ENCODE results near the gene NABP1.

DNA sequence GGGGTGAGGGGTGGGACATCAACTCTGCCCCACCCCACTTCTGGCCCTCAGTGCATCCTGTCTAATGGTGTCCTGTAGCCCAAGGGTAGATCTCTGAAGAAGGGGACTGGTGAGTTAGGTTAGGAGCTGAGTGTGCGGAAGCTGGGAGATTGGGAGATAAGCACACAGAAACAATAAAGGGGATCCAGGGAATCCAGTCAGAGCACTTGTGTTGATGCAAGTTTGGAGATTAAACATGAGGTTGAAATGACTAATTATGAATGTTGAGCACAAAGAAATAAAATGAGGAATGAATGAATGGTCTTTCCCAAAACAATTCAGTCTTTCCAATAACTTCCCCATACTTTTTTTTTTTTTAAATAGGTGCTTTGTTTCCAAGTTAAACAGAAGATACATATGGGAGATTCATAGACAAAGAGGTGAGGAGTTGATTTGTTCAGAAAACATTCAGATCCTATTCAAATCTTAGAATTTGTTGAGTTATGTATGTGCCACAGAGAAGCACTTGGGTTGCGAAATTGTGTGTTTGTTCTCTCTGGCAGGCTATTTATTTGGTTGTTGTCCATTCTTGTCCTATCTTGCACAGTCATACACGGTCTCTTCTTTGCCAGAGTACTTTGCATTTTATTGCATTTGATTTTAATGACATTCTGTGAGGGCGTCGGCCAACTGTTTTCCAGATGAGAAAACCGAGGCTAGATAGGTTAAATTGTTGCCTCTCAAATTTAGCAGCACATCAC, 31.6 kb upstream of the NABP1 start:
- TF ChIP-seq CTCF (IDR thresholded peaks at IDR 0.05; ENCODE audit: low read depth, low read length) (no peak), EZH2phosphoT487 (IDR thresholded peaks at IDR 0.05; ENCODE audit: low read depth) (no peak)

Measured in OCI-LY3 (cell line).